HL-60/S4 treated with retinoic acid at 250 ng/mL for 4 days and 3 days (cell line): Measurements from ENCODE around the gene ZNF827.

Experiments
- in situ Hi-C: fragments of 300-500 bp; cut with MboI; formaldehyde crosslinking; loops from 2 replicates; pipeline ENCODE4 v1.7.0; 2022; ENCODE audit warnings: low sequenced_read_pairs

The ZNF827 gene

GRCh38 chr4:145934434-145935047 is 4.1 kb downstream of the ZNF827 start:
- in situ Hi-C loops, result no loop called here

- in situ Hi-C loops, result no loop called here
Observed at GRCh38 chr4:145933134-145933533, 5.5 kb downstream of the ZNF827 start.

- in situ Hi-C loops, result no loop called here
Observed at GRCh38 chr4:145931403-145931802, 7.2 kb downstream of the ZNF827 start.

- in situ Hi-C loops, result no loop called here
Observed at GRCh38 chr4:145930592-145930991, 8.0 kb downstream of the ZNF827 start.

- in situ Hi-C loops, result no loop called here
Observed at GRCh38 chr4:145929415-145930178, 9.0 kb downstream of the ZNF827 start.

- in situ Hi-C loops, result no loop called here
Observed at GRCh38 chr4:145928748-145929147, 9.9 kb downstream of the ZNF827 start.

GRCh38 chr4:145927030-145927429 is 11.6 kb downstream of the ZNF827 start:
- in situ Hi-C loops, result no loop called here

- in situ Hi-C loops, result no loop called here
Observed at GRCh38 chr4:145921231-145921630, 17.4 kb downstream of the ZNF827 start.

GRCh38 chr4:145920205-145920604 is 18.4 kb downstream of the ZNF827 start:
- in situ Hi-C loops, result no loop called here

GRCh38 chr4:145912376-145912775 is 26.2 kb downstream of the ZNF827 start:
- in situ Hi-C loops, result no loop called here

- in situ Hi-C loops, result no loop called here
Observed at GRCh38 chr4:145909773-145910172, 28.9 kb downstream of the ZNF827 start.

GRCh38 chr4:145909281-145909715 is 29.3 kb downstream of the ZNF827 start:
- in situ Hi-C loops, result no loop called here

- in situ Hi-C loops, result no loop called here
Observed at GRCh38 chr4:145907812-145908211, 30.8 kb downstream of the ZNF827 start.

GRCh38 chr4:145907390-145907789 is 31.2 kb downstream of the ZNF827 start:
- in situ Hi-C loops, result no loop called here

GRCh38 chr4:145904413-145905177 is 34.0 kb downstream of the ZNF827 start:
- in situ Hi-C loops, result no loop called here

- in situ Hi-C loops, result no loop called here
Observed at GRCh38 chr4:145902522-145902921, 36.1 kb downstream of the ZNF827 start.

GRCh38 chr4:145899886-145900460 is 38.6 kb downstream of the ZNF827 start:
- in situ Hi-C loops, result no loop called here

- in situ Hi-C loops, result no loop called here
Observed at GRCh38 chr4:145898926-145899531, 39.6 kb downstream of the ZNF827 start.

- in situ Hi-C loops, result no loop called here
Observed at GRCh38 chr4:145898466-145898865, 40.2 kb downstream of the ZNF827 start.

- in situ Hi-C loops, result no loop called here
Observed at GRCh38 chr4:145895056-145895455, 43.6 kb downstream of the ZNF827 start.

- in situ Hi-C loops, result no loop called here
Observed at GRCh38 chr4:145891958-145892357, 46.7 kb downstream of the ZNF827 start.
